Dermis microvascular lymphatic vessel endothelial cell (primary cell): ENCODE data around the gene TK2. TPM values are rescaled to one million over a fixed set of nuclear protein-coding genes. Genes with fewer than 3 reads are reported as not detected.
A peak's percentile ranks its signal among the peaks of the same experiment; 100 is the strongest.
"Not testable (repeated sequence)": the region's sequence is repeated elsewhere in the genome, so short reads cannot be mapped to it uniquely, and the experiment has no call there.

Source experiments
- DNase-seq, 2 donors: peaks; one replicate each; pipeline versions ENCODE4 v3.0.0 to v3.0.0-alpha.2; 2010; ENCODE audit warnings: low read depth in 2 of 2
- total RNA-seq: library from RNA; depleted of rRNA; stranded (reverse); fragments of >200 nt; gene quantifications from 2 replicates; pipeline ENCODE4 v1.2.1, GENCODE V29; 2014

Gene TK2
- total RNA-seq, 1 donor from 2014 or later: 25.7 TPM

DNA sequence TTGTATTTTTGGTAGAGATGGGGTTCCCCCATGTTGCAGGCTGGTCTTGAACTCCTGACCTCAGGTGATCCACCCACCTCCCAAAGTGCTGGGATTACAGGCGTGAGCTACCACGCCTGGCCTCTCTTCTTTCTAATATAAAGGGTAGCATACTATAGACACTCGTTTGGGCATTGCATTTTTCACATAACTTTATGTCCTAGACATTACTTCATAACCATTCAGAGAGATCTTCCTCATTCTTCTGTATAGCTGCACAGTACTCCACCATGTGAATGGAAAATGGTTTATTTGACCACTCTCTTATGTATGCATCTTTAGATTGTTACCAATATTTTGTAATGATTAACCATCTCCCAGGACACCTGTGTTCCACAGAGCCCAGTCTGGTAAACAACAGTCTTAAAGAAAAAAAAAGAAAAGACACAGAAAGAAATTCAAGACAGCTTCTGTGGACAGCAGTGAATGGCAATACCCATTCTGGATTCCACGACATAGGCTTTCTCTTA, 42.1 kb downstream of the TK2 start:
- DNase-seq: no peak

DNA sequence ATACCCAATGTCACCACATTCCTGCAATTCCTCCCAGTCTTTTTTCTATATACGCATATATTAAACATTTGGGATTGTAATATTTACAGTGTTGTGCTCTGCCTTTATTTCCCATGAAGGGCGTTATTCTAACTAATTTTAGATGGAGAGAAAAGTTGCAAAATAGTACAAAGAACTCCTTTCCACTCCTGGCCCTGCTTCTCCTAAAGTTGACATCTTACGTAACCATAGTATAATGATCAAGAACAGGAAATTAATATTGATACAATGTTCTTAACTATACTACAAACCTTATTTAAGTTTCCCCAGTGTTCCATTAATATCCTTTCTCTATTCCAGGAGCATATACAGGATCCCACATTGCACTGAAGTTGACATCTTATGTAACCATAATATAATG, 46.3 kb downstream of the TK2 start:
- DNase-seq: no peak

DNA sequence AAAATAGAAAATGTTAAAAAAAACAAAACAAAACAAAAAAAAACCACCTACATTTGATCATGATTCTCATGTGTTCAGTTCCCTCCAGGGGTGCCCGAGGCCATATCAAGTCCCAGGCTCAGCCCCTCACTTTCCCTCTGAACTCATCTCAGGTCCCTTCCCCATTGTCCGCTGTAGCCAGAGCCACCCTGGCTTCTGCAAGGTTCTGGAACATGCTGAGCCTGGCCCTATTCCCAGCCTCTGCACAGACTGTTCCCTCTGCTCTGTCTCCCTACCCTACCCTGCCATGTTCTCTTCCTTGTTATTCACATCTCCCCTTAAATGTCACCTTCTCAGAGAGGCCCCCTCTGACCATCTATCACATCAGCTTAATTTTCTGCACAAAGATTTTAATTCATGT, 46.9 kb downstream of the TK2 start:
- DNase-seq: no peak

DNA sequence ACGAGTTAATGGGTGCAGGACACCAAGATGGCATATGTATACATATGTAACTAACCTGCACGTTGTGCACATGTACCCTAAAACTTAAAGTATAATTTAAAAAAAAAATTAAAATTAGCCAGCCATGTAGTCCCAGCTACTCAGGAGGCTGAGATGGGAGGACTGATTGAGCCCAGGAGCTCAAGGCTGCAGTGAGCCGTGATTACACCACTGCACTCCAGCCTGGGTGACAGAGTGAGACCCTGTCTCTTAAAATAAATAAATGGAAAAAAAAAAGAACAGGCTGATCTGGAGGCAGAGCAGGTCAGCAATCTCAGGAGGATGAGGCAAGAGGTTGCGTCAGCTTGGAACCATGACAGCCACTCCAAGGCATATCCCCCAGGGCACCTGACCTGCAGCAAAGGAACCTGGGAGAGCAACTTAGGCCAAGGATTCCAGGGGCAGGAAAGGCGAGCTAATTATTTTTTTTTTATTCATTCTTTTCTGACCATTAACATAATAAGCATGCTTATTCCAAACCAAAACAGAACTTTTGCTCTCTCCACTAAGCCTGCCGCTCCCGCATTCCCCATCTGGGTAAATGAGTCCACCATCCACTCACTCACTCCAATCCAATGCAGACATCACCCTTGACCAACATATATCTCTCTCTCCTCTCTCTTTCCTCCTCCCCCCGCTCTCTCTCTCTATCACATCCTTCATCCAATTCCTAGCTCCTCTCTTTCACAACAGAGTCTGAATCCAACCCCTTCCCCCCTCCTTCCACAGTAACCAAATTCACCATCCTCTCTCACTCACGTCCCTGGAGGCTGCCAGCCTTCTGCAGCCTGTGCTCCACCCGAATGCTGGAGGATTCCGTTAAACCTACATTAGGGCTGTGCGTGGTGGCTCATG, 47.7 kb downstream of the TK2 start:
- DNase-seq: no peak

DNA sequence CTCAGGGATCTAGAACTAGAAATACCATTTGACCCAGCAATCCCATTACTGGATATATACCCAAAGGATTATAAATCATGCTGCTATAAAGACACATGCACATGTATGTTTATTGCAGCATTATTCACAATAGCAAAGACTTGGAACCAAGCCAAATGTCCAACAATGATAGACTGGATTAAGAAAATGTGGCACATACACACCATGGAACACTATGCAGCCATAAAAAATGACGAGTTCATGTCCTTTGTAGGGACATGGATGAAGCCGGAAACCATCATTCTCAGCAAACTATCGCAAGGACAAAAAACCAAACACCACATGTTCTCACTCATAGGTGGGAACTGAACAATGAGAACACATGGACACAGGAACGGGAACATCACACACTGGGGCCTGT, 48.4 kb downstream of the TK2 start:
- not testable (repeated sequence) for DNase-seq

- DNase-seq: not testable (repeated sequence)
Observed at GRCh38 chr16:66497921-66498320, 52.0 kb downstream of the TK2 start.

- not testable (repeated sequence) for DNase-seq
Observed at GRCh38 chr16:66496226-66496625, 53.7 kb downstream of the TK2 start.

DNA sequence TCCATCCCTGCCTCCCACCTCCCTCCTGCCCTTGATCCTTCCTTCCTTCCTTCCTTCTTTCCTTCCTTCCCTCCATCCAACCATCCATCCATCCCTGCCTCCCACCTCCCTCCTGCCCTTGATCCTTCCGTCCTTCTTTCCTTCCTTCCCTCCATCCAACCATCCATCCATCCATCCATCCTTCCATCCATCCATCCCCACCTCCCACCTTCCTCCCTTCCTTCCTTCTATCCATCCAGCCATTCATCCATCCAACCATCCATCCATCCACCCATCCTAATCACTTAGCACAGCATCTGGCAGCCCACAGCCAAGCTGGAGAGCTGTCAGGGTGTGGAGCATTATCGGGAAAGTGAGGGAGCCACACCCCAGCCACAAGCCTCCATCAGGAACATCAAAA, 54.5 kb downstream of the TK2 start:
- no peak for DNase-seq

DNA sequence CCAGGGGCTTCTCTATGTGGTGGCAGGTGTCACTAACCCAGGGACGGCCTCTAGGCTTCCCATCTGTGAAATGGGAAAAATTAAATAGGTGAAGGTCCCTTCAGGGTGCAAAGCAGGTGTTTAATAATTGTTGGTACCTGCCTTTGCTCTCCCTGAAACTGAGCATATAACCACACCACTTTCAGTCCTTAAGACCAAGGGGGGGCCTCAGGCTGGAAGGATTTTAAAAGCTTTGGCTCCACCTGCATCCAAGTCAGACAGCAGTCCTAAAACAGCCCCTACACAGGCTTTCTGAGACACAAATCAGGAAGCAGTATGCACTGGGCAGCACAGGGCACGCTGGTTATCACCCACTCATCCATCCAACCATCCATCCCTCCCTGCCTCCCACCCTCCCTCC, 55.0 kb downstream of the TK2 start:
- no peak for DNase-seq

- no peak for DNase-seq
Observed at GRCh38 chr16:66493490-66494401, 56.2 kb downstream of the TK2 start.

GRCh38 chr16:66491716-66492064, 58.2 kb downstream of the TK2 start:
- DNase-seq: no peak

- DNase-seq: no peak
Observed at GRCh38 chr16:66490774-66491715, 58.9 kb downstream of the TK2 start.

GRCh38 chr16:66489818-66490217, 60.1 kb downstream of the TK2 start:
- DNase-seq: no peak

DNA sequence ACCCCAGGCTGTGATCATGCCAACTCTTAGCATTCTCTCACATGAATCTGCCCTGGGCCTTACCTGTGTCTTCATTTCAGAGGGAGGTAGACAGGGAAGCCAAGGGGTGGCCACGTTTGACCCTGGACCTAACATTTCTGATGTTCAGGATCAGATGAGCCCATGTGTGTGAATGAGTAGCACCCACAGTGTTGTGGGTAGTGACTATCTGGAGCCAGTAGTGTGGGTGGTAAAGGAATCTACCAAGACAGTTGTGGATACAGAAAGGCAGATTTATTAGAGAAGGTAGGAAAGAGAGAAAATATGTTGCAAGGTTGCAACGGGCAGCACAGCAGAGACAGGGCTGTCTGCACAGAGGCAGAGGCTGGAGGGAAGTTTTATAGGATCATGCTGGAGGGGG, 60.5 kb downstream of the TK2 start:
- DNase-seq: no peak

DNA sequence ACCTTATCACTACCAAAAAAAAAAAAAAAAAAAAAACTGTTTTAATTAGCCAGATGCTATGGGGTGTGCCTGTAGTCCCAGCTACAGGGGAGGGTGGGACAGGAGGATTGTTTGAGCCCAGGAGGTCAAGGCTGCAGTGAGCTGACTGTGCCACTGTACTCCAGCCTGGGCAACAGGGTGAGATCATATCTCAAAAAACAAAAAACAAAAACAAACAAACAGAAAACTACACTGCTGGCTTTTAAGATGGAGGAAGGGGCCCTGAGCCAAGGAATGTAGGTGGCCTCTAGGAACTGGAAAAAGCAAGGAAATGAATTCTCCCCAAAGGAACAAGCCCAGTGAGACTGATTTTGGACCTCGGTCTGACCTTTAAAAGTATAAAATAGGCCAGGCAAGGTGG, 61.4 kb downstream of the TK2 start:
- no peak for DNase-seq

- no peak for DNase-seq
Observed at GRCh38 chr16:66487580-66488275, 62.2 kb downstream of the TK2 start.

DNA sequence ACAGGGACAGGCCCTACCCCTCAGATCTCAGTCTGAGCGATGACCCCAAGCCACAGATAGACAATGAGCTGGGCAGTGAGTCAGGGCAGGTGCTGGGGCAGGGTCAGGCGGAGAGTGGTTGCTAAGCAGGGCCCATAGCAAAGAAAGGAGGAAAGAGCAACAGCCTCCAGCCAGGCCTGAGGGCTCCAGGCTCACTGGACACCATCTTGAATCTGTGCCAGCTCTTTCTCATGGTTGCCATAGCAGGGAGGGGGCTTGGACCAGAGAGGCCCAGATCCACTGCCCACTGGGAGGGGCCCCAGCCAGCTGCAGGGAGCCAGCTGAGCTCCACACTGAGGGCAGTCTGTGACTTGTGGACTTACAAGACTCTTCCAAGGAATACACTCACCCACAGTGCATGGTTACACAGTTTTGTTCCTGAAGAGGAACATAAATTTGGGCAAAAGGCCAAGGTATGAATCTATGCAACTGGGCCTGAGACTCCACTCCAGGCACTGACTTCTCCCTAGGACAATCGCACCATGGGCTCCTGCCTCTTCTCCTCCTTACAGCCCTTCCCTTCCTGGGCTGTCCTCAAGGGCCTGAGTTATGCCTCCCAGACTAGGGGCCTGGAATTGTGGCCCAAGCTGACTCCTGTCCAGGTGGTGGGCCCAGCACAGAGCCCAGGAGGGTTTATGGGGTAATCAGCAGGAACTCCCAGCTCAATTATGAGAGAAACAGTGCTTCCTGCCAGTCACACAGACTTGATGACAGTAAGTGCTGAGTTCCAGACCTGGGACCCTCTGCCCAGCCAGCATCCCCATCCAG, 62.9 kb downstream of the TK2 start:
- peak; percentile 67 to 69 for DNase-seq

DNA sequence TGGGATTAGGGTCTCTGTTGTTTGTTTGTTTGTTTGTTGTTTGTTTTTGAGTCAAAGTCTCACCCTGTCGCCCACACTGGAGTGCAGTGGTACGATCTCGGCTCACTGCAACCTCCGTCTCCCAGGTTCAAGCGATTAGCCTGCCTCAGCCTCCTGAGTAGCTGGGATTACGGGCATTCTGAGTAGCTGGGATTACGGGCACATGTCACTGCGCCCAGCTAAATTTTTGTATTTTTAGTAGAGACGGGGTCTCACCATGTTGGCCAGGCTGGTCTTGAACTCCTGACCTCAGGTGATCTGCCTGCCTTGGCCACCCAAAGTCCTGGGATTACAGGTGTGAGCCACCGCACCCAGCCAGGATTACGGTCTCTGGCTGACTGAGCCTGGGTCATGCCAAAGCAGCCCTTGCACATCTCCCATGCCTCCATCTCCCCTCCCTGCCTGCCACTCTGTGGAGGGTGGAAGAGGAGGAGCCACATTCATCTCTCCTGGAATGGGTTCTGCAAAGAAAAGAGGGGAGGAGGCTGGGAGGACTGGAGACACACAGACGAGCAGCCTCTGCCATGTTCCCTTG, 63.6 kb downstream of the TK2 start:
- no peak for DNase-seq

DNA sequence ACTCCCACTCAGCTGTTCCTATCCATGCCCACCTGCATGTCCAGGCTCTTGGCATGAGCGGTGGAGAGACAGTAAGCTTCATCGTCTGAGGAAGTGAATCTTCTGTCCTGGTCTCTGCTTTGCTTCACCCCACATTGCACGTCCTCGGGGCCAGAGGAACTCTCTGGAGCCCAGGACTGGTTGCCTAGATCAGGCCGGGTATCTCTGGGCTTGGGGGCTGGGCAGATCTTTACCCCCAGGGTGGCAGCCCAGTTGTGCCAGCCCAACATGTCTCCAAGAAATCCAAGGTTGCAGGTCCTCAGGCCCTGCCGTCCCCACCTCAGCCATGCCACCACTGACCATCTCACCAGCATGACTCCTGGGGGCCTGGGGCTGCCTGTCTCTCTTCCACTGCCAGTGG, 64.5 kb downstream of the TK2 start:
- no peak for DNase-seq
